ENCODE measurements around the gene CACNA1G. TPM values are rescaled to one million over a fixed set of nuclear protein-coding genes. Genes with fewer than 3 reads are reported as not detected.
A peak's percentile ranks its signal among the peaks of the same experiment; 100 is the strongest.

CACNA1G gene
- total RNA-seq, 3 donors from 2014 or later, result 0.07 to 0.32 (median 0.12) TPM

DNA sequence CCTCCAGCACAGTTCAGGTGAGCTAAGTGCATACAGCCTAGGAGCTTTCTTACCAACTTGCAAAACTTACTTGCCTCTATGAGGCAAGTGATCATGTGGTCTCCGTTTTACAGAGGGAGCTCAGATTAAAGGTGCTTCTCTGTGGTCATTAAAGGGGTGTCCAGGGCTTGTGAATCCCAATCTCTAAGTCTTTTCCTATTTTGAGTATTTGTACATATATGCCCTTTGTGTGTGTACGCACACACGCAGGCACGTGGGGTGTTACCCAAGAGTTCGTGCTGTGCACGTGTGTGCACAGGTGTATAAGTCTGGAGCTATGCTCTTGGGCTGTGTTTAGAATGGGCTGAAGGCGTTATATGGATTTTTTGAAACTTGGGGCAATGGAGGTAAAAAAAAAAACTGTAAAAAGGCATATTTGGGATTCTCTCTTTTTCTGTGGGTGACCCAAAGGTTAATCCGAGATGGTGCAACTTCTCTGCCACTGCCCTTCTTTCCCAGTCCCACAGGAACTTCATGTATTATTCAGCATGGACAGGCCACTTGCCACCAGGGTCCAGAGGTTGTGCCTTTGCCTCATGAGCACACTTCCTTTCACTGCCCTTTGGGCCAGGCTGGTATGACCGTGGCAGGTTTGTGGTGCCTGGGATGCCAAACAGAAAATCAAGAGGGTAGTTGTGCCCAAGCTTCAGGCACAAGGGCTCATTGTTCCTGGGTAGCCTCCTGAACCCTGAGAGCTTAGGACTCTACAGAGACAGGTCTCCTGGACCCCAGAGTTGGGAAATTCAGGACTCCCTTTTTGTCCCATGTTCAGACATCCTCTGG, 75.7 kb downstream of the CACNA1G start:
- H3K4me1 ChIP-seq (ENCODE audit: low read depth), result peaks cover 49% of the 10 kb centered on the region
- H3K4me3 ChIP-seq, result no peak overlapping the region
- ATAC-seq (no peak), DNase-seq (peak; percentile 39 to 56 (median 45))
- no peaks in the 10 kb centered on the region for H3K36me3 ChIP-seq (ENCODE audit: low read depth)
- TF ChIP-seq, protein P1, sequence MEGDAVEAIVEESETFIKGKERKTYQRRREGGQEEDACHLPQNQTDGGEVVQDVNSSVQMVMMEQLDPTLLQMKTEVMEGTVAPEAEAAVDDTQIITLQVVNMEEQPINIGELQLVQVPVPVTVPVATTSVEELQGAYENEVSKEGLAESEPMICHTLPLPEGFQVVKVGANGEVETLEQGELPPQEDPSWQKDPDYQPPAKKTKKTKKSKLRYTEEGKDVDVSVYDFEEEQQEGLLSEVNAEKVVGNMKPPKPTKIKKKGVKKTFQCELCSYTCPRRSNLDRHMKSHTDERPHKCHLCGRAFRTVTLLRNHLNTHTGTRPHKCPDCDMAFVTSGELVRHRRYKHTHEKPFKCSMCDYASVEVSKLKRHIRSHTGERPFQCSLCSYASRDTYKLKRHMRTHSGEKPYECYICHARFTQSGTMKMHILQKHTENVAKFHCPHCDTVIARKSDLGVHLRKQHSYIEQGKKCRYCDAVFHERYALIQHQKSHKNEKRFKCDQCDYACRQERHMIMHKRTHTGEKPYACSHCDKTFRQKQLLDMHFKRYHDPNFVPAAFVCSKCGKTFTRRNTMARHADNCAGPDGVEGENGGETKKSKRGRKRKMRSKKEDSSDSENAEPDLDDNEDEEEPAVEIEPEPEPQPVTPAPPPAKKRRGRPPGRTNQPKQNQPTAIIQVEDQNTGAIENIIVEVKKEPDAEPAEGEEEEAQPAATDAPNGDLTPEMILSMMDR (IDR thresholded peaks at IDR 0.05), result no peak
- H3K9me3 ChIP-seq, result no peaks in the 10 kb centered on the region
- intact Hi-C loops (cut with DNase I, micrococcal nuclease), result loop anchor here in 1 of 2 donors (10.0 kb wide), 1 partner anchor 49 kb away; no protein-coding TSS in a partner anchor

DNA sequence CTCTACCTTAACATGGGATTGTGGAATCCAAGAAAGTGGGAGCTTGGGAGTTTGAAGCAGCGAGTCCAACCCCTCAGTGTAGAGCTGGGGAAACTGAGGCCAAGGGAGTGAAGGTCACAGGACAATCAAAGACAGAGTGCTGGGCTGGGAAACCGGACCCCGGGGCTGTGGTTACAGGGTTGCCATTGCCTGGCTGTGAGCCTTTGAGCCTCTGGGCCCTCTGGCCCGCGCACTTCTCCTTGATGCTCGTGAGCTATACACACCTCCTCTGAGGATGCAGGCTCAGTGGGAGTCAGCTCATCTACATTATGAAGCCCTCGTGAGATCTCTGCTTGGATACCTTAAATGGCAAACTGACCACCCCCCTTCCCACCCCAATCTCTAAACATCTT, 76.3 kb downstream of the CACNA1G start:
- Histone ChIP-seq H3K4me1 (ENCODE audit: low read depth) (peaks cover 48% of the 10 kb centered on the region), H3K4me3 (no peak overlapping the region), H3K9me3 (no peaks in the 10 kb centered on the region), H3K36me3 (ENCODE audit: low read depth) (no peaks in the 10 kb centered on the region)
- ATAC-seq (no peak), DNase-seq (peak in 2 of 3 donors; percentile 29 to 51)
- intact Hi-C loops (cut with DNase I, micrococcal nuclease), result loop anchor here in 1 of 2 donors (10.0 kb wide), 1 partner anchor 48 kb away; no protein-coding TSS in a partner anchor
- TF ChIP-seq, protein P1 (IDR thresholded peaks at IDR 0.05), result no peak

DNA sequence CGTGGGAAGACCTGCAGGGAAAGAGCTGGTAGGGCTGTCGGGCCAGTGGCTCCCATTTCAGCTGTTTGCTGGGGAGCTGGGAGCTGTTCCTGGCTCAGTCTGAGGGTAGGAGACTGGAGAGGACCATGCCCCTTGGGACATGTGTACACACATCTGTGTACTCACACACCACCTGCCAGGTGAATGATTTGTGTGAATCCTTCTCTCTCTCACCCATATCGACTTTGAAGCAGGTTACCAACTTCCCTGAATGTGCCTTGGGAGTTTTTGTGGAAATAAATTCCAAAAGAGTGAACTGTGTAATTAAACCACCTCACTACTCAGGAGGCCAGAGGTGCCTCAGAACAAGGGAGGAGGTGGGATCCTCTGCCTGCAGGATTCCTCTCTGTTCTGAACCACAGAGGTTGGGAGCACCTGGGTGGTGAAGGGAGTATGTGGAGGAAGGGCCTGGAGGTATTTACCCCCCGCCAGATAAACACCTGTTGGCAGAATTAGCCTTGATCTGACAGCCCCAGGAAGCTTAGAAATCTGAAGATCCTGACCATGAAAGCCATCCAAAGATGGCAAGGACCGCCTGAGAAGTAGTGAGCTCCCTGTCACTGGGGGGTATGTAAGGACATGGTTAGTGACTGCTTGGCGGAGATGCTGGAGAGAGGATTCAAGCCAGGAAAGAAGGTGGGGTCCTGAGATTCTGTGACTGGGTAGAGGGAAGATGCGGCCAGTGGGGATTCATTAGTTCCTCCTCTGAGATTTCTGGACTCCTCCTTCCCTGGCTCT, 77.5 kb downstream of the CACNA1G start:
- TF ChIP-seq, protein P1 (IDR thresholded peaks at IDR 0.05), result no peak
- no peak overlapping the region for H3K4me3 ChIP-seq
- ATAC-seq (no peak), DNase-seq (peak in 2 of 3 donors; percentile 35 to 41)
- H3K9me3 ChIP-seq, result no peaks in the 10 kb centered on the region
- no peaks in the 10 kb centered on the region for H3K36me3 ChIP-seq (ENCODE audit: low read depth)
- H3K4me1 ChIP-seq (ENCODE audit: low read depth), result peaks cover 54% of the 10 kb centered on the region
- intact Hi-C loops (cut with DNase I, micrococcal nuclease), result loop anchor here in 1 of 2 donors (10.0 kb wide), 1 partner anchor 47 kb away; no protein-coding TSS in a partner anchor

DNA sequence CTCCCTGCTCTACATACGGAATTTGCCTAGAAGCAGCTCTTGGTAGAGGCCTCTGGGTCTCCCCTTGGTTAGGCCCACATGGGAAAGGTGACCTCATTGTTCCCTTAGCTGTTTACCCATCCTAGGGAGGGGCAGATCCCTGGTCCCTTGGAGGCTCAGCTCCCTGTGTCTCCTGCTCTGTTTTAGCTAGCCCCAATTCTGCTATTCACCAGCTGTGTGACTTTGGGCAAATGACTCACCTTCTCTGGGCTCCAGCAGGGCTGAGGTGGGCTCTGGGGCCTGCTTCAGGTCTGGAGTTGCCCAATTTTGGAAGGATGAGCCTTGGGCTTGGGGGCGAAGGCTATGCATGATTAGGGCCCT, 78.1 kb downstream of the CACNA1G start:
- H3K4me1 ChIP-seq (ENCODE audit: low read depth), result peaks cover 54% of the 10 kb centered on the region
- no peak overlapping the region for H3K4me3 ChIP-seq
- intact Hi-C loops (cut with DNase I, micrococcal nuclease), result loop anchor here in 1 of 2 donors (10.0 kb wide), 1 partner anchor 46 kb away; no protein-coding TSS in a partner anchor

More for the DNA sequence above, 78.1 kb downstream of the CACNA1G start:
- DNase-seq (peak in 1 of 3 donors; percentile 19), ATAC-seq (no peak)
- no peaks in the 10 kb centered on the region for H3K9me3 ChIP-seq
- H3K36me3 ChIP-seq (ENCODE audit: low read depth), result no peaks in the 10 kb centered on the region
- TF ChIP-seq, protein P1 (IDR thresholded peaks at IDR 0.05), result no peak
